IPS-18a (cell line): ENCODE measurements around the gene CSF3R.

Experiments used
- H3K27ac ChIP-seq: one replicate; pipeline ENCODE4 v1.5.1; 2013; ENCODE audit warnings: low read length
- H3K27me3 ChIP-seq: one replicate; pipeline ENCODE4 v1.6.1; 2013; ENCODE audit warnings: mild to moderate bottlenecking, low read length; ENCODE audit not compliant: control insufficient read depth, insufficient read depth
- H3K36me3 ChIP-seq: one replicate; pipeline ENCODE4 v1.6.1; 2013; ENCODE audit warnings: low read depth, low read length; ENCODE audit not compliant: control insufficient read depth
- H3K4me1 ChIP-seq: one replicate; pipeline ENCODE4 v1.6.1; 2013; ENCODE audit warnings: low read depth, low read length; ENCODE audit not compliant: control insufficient read depth
- H3K4me3 ChIP-seq: one replicate; pipeline ENCODE4 v1.5.1; 2013; ENCODE audit warnings: low read length
- H3K9ac ChIP-seq: one replicate; pipeline ENCODE4 v1.6.1; 2013; ENCODE audit warnings: mild to moderate bottlenecking, low read length, moderate library complexity
- H3K9me3 ChIP-seq: one replicate; pipeline ENCODE4 v1.6.1; 2013; ENCODE audit warnings: low read depth, low read length; ENCODE audit not compliant: control insufficient read depth

Gene CSF3R

GRCh38 chr1:36476945-36477344 is 5.8 kb downstream of the CSF3R start:
- H3K4me3 ChIP-seq, result no peak overlapping the region

GRCh38 chr1:36475910-36476604 is 6.7 kb downstream of the CSF3R start:
- Histone ChIP-seq H3K27me3 (no peaks in the 10 kb centered on the region), H3K4me3 (no peak overlapping the region), H3K4me1 (no peaks in the 10 kb centered on the region), H3K36me3 (no peaks in the 10 kb centered on the region), H3K27ac (no peak overlapping the region), H3K9me3 (no peaks in the 10 kb centered on the region), H3K9ac (no peak overlapping the region)

More at GRCh38 chr1:36476945-36477344, 5.8 kb downstream of the CSF3R start:
- Histone ChIP-seq H3K27me3 (no peaks in the 10 kb centered on the region), H3K4me1 (no peaks in the 10 kb centered on the region), H3K9ac (no peak overlapping the region), H3K27ac (no peak overlapping the region), H3K36me3 (no peaks in the 10 kb centered on the region), H3K9me3 (no peaks in the 10 kb centered on the region)

- Histone ChIP-seq H3K27me3 (no peaks in the 10 kb centered on the region), H3K9ac (no peak overlapping the region)
These were observed 7.4 kb downstream of the CSF3R start for GRCh38 chr1:36475341-36475740.

GRCh38 chr1:36472656-36473055 is 10.1 kb downstream of the CSF3R start:
- Histone ChIP-seq H3K4me1 (no peaks in the 10 kb centered on the region), H3K4me3 (no peak overlapping the region), H3K9me3 (no peaks in the 10 kb centered on the region), H3K27ac (no peak overlapping the region), H3K27me3 (no peaks in the 10 kb centered on the region), H3K9ac (no peak overlapping the region), H3K36me3 (no peaks in the 10 kb centered on the region)

More at GRCh38 chr1:36475341-36475740, 7.4 kb downstream of the CSF3R start:
- H3K36me3 ChIP-seq, result no peaks in the 10 kb centered on the region
- no peaks in the 10 kb centered on the region for H3K4me1 ChIP-seq
- no peak overlapping the region for H3K27ac ChIP-seq
- H3K4me3 ChIP-seq, result no peak overlapping the region
- H3K9me3 ChIP-seq, result no peaks in the 10 kb centered on the region

GRCh38 chr1:36471830-36472641 is 10.7 kb downstream of the CSF3R start:
- Histone ChIP-seq H3K4me1 (no peaks in the 10 kb centered on the region), H3K4me3 (no peak overlapping the region), H3K9me3 (no peaks in the 10 kb centered on the region), H3K36me3 (no peaks in the 10 kb centered on the region), H3K27me3 (peaks cover 2% of the 10 kb centered on the region), H3K9ac (no peak overlapping the region), H3K27ac (no peak overlapping the region)

GRCh38 chr1:36469163-36469562 is 13.6 kb downstream of the CSF3R start:
- H3K4me3 ChIP-seq, result no peak overlapping the region
- H3K36me3 ChIP-seq, result no peaks in the 10 kb centered on the region
- no peak overlapping the region for H3K27ac ChIP-seq
- no peaks in the 10 kb centered on the region for H3K9me3 ChIP-seq
- H3K9ac ChIP-seq, result no peak overlapping the region
- H3K4me1 ChIP-seq, result peaks cover 12% of the 10 kb centered on the region
- peaks cover 22% of the 10 kb centered on the region for H3K27me3 ChIP-seq

GRCh38 chr1:36467700-36468455 is 14.8 kb downstream of the CSF3R start:
- Histone ChIP-seq H3K4me1 (peaks cover 12% of the 10 kb centered on the region), H3K4me3 (no peak overlapping the region), H3K27ac (no peak overlapping the region), H3K27me3 (peaks cover 22% of the 10 kb centered on the region), H3K36me3 (no peaks in the 10 kb centered on the region), H3K9me3 (no peaks in the 10 kb centered on the region), H3K9ac (no peak overlapping the region)

- Histone ChIP-seq H3K27ac (no peak overlapping the region), H3K4me3 (no peak overlapping the region), H3K36me3 (peaks cover 5% of the 10 kb centered on the region), H3K9ac (no peak overlapping the region), H3K27me3 (peaks cover 22% of the 10 kb centered on the region), H3K9me3 (no peaks in the 10 kb centered on the region), H3K4me1 (peaks cover 12% of the 10 kb centered on the region)
These were observed 15.7 kb downstream of the CSF3R start for GRCh38 chr1:36467027-36467410.

- H3K36me3 ChIP-seq, result peaks cover 10% of the 10 kb centered on the region
- H3K4me3 ChIP-seq, result no peak overlapping the region
- H3K9me3 ChIP-seq, result no peaks in the 10 kb centered on the region
- H3K27ac ChIP-seq, result no peak overlapping the region
- no peak overlapping the region for H3K9ac ChIP-seq
- peaks cover 22% of the 10 kb centered on the region for H3K27me3 ChIP-seq
- peaks cover 12% of the 10 kb centered on the region for H3K4me1 ChIP-seq
These were observed 16.2 kb downstream of the CSF3R start for GRCh38 chr1:36466370-36467026.

- no peak overlapping the region for H3K9ac ChIP-seq
- peaks cover 16% of the 10 kb centered on the region for H3K36me3 ChIP-seq
- no peak overlapping the region for H3K27ac ChIP-seq
- H3K4me3 ChIP-seq, result no peak overlapping the region
- H3K27me3 ChIP-seq, result peaks cover 22% of the 10 kb centered on the region
- H3K4me1 ChIP-seq, result peaks cover 12% of the 10 kb centered on the region
- H3K9me3 ChIP-seq, result no peaks in the 10 kb centered on the region
These were observed 16.9 kb downstream of the CSF3R start for GRCh38 chr1:36465731-36466369.
